ENCODE results near the gene MAST4. TPM values are rescaled to one million over a fixed set of nuclear protein-coding genes. Genes with fewer than 3 reads are reported as not detected.

MAST4 gene
- total and polyA plus RNA-seq, 4 donors: 3.7 to 9.5 (median 6.5) TPM

DNA sequence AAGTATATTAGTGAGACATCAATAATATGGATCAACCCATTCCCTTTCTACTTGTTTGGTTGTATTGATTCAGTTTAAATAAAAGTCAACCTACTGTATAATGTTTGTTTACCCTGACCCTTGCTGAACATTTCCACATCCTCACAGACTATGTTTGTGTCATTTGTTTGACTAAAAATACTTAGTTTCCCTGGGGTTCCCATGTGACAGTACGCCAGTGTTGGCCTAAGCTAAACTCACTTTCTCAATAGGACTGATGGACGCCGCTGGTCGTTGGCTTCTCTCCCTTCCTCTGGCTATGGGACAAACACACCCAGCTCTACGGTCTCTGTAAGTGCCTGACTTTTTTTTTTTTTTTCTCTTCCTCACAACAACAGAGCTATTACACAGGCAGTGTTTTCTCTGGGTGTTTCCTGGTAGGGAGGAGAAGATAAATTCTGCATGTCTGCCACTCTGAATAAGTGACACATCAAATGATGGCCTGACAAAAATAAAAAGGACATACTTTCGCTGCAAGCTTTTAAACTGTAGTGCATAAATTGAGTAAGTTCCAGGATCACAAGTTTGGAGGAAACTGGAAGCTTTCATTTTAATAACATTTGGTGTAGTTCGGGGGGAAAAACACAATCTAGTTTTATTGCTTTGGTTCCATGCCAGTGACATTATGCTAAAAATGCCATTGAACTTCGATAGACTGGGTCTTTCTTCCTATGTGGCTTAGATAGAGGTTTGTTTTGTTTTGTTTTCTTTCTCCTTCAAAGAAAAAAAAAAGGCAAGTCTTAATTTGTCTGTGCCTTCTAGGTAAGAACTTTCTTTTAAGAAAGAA is 499.4 kb downstream of the MAST4 start:
- 7% methylated on average over 8 of the region's 8 CpGs for WGBS
- Histone ChIP-seq H3K4me1 (ENCODE audit: control insufficient read depth in 4 of 4, insufficient read depth in 4 of 4, low read length in 3 of 4) (peaks cover 9 to 22% (median 14%) of the 10 kb centered on the region in 4 donors), H3K4me3 (ENCODE audit: low read depth in 1 of 3, low read length in 3 of 3) (peak overlapping the region in 1 of 3 donors; percentile 14), H3K27me3 (ENCODE audit: control insufficient read depth in 4 of 4, insufficient read depth in 4 of 4, low read length in 3 of 4) (no peaks in the 10 kb centered on the region), H3K9ac (ENCODE audit: low read depth in 1 of 2, low read length in 2 of 2) (peak overlapping the region in 1 of 2 donors; percentile 36), H3K36me3 (ENCODE audit: control insufficient read depth in 4 of 4, insufficient read depth in 3 of 4, low read depth in 1 of 4, low read length in 3 of 4) (peaks cover 0 to 6% (median under 1%) of the 10 kb centered on the region in 4 donors), H3K27ac (ENCODE audit: low read depth in 1 of 2, low read length in 2 of 2) (peak overlapping the region; percentile 74 to 78), H3K9me3 (ENCODE audit: control insufficient read depth in 4 of 4, low read length in 3 of 4) (no peaks in the 10 kb centered on the region)
- no peak for TF ChIP-seq HNF4G (IDR thresholded peaks at IDR 0.05)
- TF ChIP-seq JUND (IDR thresholded peaks at IDR 0.05): peak in 1 of 2 donors; percentile 76
- TF ChIP-seq RXRA (IDR thresholded peaks at IDR 0.05): peak; percentile 90 to 94
- TF ChIP-seq, protein P1, sequence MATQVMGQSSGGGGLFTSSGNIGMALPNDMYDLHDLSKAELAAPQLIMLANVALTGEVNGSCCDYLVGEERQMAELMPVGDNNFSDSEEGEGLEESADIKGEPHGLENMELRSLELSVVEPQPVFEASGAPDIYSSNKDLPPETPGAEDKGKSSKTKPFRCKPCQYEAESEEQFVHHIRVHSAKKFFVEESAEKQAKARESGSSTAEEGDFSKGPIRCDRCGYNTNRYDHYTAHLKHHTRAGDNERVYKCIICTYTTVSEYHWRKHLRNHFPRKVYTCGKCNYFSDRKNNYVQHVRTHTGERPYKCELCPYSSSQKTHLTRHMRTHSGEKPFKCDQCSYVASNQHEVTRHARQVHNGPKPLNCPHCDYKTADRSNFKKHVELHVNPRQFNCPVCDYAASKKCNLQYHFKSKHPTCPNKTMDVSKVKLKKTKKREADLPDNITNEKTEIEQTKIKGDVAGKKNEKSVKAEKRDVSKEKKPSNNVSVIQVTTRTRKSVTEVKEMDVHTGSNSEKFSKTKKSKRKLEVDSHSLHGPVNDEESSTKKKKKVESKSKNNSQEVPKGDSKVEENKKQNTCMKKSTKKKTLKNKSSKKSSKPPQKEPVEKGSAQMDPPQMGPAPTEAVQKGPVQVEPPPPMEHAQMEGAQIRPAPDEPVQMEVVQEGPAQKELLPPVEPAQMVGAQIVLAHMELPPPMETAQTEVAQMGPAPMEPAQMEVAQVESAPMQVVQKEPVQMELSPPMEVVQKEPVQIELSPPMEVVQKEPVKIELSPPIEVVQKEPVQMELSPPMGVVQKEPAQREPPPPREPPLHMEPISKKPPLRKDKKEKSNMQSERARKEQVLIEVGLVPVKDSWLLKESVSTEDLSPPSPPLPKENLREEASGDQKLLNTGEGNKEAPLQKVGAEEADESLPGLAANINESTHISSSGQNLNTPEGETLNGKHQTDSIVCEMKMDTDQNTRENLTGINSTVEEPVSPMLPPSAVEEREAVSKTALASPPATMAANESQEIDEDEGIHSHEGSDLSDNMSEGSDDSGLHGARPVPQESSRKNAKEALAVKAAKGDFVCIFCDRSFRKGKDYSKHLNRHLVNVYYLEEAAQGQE (IDR thresholded peaks at IDR 0.05): peak; percentile 46
- TF ChIP-seq HNF4A (conservative IDR thresholded peaks at IDR 0.05): peak; percentile 69 to 80
- TF ChIP-seq, protein P2, sequence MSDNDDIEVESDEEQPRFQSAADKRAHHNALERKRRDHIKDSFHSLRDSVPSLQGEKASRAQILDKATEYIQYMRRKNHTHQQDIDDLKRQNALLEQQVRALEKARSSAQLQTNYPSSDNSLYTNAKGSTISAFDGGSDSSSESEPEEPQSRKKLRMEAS (IDR thresholded peaks at IDR 0.05): peak; percentile 88
- TF ChIP-seq FOXA2 (IDR thresholded peaks at IDR 0.05): peak; percentile 88
- TF ChIP-seq, protein P3, sequence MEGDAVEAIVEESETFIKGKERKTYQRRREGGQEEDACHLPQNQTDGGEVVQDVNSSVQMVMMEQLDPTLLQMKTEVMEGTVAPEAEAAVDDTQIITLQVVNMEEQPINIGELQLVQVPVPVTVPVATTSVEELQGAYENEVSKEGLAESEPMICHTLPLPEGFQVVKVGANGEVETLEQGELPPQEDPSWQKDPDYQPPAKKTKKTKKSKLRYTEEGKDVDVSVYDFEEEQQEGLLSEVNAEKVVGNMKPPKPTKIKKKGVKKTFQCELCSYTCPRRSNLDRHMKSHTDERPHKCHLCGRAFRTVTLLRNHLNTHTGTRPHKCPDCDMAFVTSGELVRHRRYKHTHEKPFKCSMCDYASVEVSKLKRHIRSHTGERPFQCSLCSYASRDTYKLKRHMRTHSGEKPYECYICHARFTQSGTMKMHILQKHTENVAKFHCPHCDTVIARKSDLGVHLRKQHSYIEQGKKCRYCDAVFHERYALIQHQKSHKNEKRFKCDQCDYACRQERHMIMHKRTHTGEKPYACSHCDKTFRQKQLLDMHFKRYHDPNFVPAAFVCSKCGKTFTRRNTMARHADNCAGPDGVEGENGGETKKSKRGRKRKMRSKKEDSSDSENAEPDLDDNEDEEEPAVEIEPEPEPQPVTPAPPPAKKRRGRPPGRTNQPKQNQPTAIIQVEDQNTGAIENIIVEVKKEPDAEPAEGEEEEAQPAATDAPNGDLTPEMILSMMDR (IDR thresholded peaks at IDR 0.05; ENCODE audit: low read depth, low read length, missing input control): no peak
- TF ChIP-seq FOXA1 (IDR thresholded peaks at IDR 0.05): peak; percentile 64
- peak; percentile 67 to 71 for TF ChIP-seq RAD21 (IDR thresholded peaks at IDR 0.05)
- TF ChIP-seq EGR1 (IDR thresholded peaks at IDR 0.05; ENCODE audit: low read depth in 2 of 2): peak in 1 of 2 donors; percentile 26
- peak in 1 of 2 donors; percentile 38 for TF ChIP-seq GABPA (IDR thresholded peaks at IDR 0.05 in 1 of 2, conservative IDR thresholded peaks at IDR 0.05 in 1 of 2)
- TF ChIP-seq YY1 (IDR thresholded peaks at IDR 0.05): peak; percentile 95
- TF ChIP-seq, protein P4, sequence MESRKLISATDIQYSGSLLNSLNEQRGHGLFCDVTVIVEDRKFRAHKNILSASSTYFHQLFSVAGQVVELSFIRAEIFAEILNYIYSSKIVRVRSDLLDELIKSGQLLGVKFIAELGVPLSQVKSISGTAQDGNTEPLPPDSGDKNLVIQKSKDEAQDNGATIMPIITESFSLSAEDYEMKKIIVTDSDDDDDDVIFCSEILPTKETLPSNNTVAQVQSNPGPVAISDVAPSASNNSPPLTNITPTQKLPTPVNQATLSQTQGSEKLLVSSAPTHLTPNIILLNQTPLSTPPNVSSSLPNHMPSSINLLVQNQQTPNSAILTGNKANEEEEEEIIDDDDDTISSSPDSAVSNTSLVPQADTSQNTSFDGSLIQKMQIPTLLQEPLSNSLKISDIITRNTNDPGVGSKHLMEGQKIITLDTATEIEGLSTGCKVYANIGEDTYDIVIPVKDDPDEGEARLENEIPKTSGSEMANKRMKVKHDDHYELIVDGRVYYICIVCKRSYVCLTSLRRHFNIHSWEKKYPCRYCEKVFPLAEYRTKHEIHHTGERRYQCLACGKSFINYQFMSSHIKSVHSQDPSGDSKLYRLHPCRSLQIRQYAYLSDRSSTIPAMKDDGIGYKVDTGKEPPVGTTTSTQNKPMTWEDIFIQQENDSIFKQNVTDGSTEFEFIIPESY (IDR thresholded peaks at IDR 0.05): peak; percentile 89
- TF ChIP-seq, protein P5, sequence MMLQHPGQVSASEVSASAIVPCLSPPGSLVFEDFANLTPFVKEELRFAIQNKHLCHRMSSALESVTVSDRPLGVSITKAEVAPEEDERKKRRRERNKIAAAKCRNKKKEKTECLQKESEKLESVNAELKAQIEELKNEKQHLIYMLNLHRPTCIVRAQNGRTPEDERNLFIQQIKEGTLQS (IDR thresholded peaks at IDR 0.05): peak; percentile 67
- TF ChIP-seq SP1 (IDR thresholded peaks at IDR 0.05): peak; percentile 76
- no peak for TF ChIP-seq TAF1 (conservative IDR thresholded peaks at IDR 0.05)
- TF ChIP-seq NR2F2 (IDR thresholded peaks at IDR 0.05): peak; percentile 44
- DNase-seq (ENCODE audit: low spot score): peak; percentile 54

Data from liver (tissue), 9 donors.